HG03432 (cell line): ENCODE measurements around the gene GLIS1.

Source experiments
- ATAC-seq: cut with Tn5 transposase; IDR thresholded peaks from one replicate; pipeline ENCODE4 v1.9.1; 2021; ENCODE audit warnings: mild to moderate bottlenecking, moderate library complexity; ENCODE audit not compliant: unreplicated experiment

Gene GLIS1

DNA sequence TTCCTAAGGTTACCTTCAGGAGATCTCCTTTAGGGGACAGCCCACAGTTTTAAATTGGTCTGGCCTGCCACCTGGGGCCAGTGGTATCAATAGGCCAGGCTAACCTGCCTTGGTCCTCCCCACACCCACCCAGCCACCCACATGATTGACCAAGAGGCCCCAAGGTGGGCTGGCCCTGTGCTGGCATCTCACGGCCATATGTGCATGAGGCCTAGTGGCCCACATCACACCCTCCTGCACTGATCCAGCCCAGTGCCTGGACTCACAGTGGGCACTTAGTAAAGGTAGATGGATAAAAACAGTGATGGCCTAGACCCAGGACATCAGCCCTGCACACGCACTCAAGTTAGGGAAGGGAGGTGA is 197.7 kb downstream of the GLIS1 start:
- no peak for ATAC-seq

- ATAC-seq = no peak
Observed at GRCh38 chr1:53540604-53541262, 198.2 kb downstream of the GLIS1 start.

DNA sequence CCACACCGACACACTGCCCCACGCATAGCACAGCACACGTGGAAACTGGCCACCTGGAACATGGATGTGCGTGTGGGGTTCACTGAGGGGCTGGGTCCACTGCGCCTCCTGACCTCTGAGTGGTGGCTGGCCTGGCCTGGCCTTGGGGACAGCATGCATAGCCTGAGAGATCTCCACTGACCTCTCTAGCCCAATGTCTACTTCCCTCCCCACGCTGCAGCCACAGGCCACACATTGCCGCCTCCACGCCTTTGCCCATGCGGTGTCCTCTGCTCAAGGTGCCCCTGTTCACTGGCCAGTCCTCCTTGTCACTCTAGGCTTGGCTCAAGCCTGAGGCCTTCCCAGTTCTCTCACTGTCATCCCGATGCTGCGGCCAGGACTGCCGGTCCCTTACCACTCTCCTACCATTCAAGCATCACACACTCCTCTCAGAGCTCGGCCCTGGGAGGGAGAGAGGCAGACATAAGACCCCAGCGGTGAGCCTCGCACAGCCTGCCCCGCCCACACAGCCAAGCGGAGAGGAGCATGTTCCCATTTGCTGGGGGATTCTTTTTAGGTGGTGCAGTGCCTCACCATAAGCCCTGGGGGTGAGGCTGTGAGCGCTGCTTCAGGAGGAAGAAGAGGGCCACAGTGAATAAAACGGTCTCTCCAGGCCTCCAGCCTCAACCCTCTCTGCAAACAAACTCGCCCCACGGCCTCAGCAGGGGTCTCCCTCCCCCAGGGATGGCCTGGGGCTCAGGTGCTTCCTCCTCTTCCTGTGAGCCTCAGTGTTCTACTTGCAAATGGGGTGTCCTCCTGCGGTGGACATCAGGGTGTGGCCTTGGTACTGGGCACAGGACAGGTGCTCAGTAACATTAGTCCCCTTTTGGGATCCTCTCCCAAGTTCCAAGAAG is 199.0 kb downstream of the GLIS1 start:
- no peak for ATAC-seq

DNA sequence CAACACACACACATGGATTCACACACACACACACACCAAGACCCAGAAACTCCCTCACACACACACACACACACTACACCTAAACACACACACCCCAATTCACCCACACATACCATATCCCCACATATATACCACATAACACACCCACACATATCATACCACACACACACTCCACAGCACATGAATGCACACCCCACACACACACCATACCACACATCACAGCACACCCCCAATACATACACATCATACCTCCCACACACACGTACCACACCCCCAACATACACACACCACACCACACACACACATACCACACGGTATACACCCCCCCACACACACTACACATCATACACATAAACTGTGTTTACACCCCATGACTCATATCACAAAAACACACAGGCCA is 199.7 kb downstream of the GLIS1 start:
- ATAC-seq = no peak

DNA sequence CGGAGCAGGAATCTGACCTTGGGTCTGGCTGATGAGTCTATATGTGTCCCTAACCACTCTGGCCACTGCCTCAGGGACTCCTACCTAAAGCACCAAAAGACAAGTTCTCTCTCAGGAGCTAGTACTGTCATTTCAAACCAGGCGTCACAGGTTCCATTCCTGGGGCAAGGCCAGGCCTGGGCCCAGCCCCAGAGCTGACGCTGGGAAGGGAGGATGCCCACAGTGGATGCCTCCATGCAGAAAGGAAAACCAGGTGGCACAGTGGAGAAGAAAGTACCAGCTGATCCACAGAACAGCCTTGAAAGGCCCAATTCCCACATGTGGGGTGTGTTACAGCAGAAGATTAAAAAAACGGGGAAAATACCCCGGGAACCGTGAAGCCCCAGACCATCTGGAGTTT is 202.4 kb downstream of the GLIS1 start:
- ATAC-seq = no peak

DNA sequence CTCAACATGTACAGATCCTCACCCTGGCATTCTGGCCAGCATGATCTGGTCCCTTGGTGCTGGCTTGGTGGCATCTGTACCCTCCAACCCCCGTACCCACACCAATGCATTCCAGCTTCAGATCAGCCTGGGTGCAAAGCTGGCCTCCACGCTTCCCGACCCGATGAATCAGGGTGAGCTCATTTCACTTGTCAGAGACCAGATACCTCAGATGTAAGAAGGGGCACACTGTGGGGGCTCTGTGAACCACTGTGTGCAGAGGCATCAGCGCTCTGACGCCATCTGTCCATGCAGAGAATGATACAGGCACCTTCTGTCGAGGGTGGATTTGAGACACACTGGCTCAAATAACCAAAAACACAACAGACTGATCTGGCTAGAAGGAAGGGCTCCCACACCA is 203.1 kb downstream of the GLIS1 start:
- ATAC-seq = no peak

DNA sequence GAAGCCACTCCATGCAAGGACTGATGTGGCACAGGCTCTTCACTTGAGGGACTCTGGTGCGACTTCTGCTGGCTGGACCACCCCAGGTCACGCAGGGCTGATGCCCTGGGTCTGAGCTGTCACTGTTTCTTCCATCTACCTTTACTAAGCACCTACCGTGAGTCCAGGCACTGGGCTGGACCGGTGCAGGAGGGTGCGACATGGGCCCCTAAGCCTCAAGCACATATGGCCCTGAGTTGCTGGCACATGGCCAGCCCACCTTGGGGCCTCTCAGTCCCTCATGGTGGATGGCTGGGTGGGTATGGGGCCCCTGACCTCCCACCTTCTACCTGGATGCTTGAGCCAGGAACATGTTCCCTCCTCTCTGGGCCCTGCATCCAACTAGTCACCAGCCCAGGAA is 203.7 kb downstream of the GLIS1 start:
- no peak for ATAC-seq

GRCh38 chr1:53532912-53533311 is 206.1 kb downstream of the GLIS1 start:
- no peak for ATAC-seq

DNA sequence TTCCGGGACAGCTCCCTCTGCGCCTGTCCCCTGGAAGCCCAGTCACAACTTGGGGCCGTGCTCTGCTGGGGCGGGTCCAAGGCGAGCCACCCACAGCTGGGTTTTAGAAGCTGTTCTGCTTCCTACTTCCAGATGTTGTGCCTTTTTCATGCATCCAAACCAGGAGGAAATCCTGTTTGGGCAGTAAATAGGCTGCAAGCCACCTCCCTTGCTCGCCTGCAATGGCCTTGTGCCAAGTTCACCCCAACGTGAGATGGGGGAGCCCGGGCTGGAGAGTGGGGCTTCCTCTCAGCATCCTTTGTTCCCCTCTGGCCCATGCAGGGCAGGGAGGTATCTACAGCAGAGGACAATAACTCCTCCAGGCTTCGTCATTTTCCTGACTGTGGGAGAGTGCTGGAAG is 206.6 kb downstream of the GLIS1 start:
- ATAC-seq = no peak

GRCh38 chr1:53530550-53530949 is 208.4 kb downstream of the GLIS1 start:
- ATAC-seq = no peak

DNA sequence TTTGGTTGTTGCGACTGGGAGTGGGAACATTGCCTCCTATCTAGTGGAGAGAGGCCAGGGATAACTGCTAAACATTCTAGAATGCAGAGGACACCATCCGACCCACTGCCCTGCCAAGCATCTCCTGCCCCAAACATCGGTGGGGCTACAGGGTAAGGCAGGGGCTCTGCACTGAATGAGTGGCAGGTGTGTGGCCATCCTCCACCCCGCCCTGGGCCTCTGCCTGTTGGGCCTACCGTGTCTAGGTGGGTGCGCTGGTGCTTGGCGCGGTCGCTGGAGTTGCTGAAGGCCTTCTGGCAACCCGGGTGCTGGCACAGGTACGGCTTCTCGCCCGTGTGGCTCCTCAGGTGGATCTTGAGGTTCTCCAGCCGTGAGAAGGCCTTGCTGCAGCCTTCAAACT is 209.4 kb downstream of the GLIS1 start:
- ATAC-seq = no peak

- no peak for ATAC-seq
Observed at GRCh38 chr1:53527368-53527767, 211.6 kb downstream of the GLIS1 start.

GRCh38 chr1:53526451-53527101 is 212.4 kb downstream of the GLIS1 start:
- no peak for ATAC-seq

- no peak for ATAC-seq
Observed at GRCh38 chr1:53525595-53525994, 213.4 kb downstream of the GLIS1 start.

GRCh38 chr1:53524428-53525375 is 214.3 kb downstream of the GLIS1 start:
- ATAC-seq = no peak

- ATAC-seq = no peak
Observed at GRCh38 chr1:53521924-53522552, 216.9 kb downstream of the GLIS1 start.

DNA sequence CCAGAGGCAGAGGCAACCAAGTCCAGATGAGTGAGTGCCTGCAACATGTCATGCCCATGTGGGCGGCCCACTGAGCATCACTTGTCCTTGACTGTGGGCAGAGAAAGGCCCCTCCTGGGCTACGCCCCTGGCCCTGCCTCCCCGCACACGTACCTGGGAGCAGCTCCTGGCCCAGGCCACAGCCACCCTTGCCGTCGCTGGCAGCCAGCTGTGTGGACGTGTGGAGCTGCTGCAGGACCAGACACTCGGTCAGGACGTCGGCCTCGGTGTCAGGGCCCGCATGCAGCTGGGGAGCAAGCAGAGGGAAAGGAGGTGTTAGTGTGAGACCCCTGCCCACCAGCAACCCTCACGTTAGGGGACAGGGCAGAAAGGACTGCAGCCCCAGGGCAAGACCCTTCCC is 218.5 kb downstream of the GLIS1 start:
- ATAC-seq = no peak

DNA sequence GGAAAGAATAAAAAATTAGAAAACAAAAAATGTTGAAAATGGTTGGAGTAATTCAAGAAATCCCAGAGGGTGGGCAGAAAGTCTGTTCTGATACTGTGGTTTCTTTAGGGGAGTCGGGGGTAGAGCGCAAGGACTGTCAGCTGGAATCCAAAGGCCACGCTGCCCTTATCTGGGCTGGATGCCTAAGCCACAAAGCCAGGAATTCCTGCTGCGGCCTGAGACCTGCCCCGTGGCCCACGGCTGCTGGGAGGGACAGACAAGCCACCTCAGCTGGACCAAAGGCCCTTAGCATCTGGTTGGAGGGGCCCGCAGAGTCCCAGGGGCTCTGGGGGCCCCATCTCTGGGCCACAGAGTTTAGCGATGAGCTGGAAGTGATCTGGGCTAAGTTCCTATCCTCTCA is 219.5 kb downstream of the GLIS1 start:
- ATAC-seq = no peak

DNA sequence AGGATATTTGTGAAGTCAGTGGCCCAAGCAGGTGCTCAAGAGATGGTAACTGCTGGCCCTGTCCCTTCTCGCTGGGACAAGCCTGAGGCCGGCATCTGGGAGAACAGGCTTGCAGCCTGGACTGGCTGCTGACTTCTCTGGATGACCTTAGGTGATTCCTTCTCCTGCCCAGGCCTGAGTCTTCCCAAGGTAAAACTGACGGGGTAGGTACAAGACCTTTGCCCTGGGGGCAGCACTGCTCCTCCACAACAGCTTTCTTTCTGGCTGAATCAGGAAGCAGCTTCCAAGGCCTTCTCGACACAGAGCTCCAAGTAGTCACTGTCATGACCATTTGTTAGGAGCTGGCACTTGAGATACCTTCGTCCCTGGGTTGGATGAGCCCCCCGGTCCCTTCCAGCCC is 220.2 kb downstream of the GLIS1 start:
- no peak for ATAC-seq

DNA sequence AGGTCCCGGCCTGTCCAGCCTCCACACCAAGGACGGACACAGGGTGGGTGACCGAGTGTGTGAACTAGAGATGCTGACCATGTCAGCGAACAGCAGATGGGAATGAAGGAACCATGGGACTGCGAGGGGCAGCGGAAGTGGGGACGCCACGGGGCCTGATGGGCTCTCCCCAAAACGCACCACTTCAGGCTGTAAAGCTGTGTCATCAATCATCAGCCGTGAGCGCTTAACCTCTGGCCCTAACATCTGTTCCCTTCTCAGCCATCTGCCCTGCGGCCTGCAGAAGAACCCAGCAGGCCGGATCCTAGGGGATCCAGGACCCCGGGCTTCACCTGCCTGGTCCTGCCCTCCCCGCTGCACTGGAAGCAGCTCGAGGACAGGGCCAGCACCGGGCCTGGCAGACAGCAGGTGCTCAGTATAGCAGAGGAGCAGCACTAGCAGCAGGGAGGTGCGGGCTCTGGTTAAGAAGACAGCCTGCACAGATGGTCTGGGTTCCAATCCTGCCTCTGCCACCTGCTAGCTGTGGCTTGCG is 221.1 kb downstream of the GLIS1 start:
- ATAC-seq = no peak
